ENCODE data around the gene HTRA3.
"Not testable (repeated sequence)": the region's sequence is repeated elsewhere in the genome, so short reads cannot be mapped to it uniquely, and the experiment has no call there.

HTRA3 gene

DNA sequence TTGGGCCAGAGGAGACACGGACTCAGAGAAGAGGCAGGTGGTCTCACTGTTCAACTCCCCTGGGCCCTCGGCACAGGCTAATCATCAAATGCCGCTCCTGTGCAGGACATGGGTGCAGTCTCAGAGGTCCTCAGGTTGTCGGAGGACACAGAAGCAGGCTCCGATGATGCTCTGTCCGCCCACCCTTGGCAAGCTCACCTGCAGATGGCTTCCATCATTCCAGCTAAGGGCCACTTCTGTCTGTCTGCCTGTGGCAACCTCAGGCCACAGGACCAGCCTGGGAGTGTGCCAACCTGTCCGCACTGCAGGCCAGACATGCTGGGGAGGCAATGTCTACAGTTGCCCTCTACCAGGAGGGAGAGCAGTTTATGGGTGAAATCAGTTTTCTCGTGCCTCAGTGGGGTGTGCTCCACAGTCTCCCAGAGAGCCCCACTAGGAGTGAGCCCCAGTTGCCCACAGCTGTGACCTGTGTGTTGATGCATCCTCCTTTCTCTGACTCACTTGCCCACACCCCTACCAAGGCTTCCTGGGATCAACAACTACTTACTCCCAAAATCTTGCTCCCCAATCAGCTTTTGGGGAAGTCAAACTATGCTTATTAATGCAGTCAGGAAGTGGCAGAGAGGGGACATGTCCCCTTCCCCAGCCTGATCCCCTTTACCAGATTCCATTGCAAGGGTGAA, 55.9 kb downstream of the HTRA3 start:
- DNase-seq (ENCODE audit: low read depth, low spot score) = no peak

DNA sequence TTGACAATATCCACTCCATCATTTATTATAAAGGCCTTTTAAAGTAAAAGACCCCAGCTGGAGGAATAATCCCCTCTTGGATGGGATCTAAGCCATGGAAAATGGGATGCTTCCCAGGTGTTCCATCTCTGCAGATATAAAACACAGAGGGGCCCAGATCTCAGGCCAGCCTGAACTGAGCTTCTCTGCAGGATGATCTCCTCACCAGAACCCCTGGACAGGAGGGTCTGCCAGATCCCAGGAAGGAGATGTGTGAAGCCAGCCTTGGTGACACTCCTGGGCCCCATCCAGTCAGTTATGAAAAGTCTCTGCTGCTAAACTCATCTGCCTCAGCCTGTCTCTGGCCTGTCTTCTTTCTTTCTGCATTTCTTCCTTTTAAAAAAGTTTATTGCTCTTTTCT, 56.7 kb downstream of the HTRA3 start:
- no peak for DNase-seq (ENCODE audit: low read depth, low spot score)

DNA sequence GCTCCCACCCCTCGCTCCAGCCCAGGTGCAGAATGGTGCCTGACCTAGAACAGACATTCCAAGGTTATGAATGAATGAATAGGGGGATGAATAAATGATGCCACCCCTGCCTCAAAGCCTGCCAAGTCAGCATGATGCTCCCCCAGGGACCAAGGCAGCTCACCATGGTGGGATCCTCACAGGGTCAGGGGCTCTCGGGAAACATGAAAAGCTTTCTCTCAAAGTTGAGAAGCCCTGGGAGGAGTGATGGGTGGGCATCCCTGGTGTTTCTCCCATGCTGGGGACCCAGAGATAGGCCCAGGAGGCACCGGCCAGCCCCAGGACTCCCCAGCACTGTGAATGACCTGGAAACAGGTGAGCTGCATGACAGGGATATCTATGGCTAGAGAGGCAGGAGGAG, 58.9 kb downstream of the HTRA3 start:
- DNase-seq (ENCODE audit: low read depth, low spot score) = no peak

DNA sequence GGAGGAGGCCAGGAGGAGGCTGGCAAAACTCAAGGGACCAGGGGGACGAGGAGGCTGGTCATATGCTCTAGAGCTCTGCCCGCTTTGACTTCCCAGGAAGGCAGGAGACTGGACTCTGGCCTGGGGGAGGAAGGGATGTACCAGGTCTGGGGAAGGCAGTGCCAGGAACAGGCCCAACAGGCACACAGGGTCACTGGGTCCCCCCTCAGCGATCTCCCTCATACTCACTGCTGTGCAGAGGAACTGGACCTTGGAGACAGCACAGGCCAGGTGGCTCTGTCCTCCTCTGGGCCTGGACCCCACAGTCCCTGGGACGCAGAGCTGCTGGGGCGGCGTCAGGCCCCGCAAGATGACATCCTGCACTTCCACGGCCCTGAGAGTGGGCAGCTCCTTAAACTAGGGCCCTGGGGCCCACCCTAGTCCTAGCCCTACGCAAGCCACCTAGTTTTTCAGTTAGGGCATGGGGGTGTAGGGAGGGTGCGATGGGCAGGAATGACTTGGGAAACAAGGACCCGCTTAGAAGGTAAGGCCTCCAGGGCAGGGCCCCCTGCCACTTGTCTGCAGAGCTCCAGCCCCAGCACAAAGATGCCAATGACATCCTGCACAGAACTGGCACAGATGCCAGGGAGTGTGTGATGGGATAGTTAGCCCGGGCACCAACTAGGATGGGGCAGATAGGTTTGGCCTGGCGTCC, 59.5 kb downstream of the HTRA3 start:
- no peak for DNase-seq (ENCODE audit: low read depth, low spot score)

DNA sequence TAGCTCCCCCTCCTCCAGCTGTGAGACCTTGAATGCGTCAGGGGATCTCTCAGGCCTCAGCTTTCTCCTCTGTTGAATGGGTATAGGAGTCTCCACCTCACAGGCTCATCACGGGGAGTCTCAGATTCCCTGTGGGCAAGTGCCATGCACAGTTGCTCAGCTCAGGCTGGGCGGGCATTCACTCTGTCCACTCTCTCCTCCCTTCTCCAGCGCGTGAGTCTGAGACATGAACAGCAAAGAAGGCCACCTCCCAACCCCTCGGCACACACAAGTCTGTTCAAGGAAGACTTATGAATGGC, 60.0 kb downstream of the HTRA3 start:
- DNase-seq (ENCODE audit: low read depth, low spot score) = no peak

DNA sequence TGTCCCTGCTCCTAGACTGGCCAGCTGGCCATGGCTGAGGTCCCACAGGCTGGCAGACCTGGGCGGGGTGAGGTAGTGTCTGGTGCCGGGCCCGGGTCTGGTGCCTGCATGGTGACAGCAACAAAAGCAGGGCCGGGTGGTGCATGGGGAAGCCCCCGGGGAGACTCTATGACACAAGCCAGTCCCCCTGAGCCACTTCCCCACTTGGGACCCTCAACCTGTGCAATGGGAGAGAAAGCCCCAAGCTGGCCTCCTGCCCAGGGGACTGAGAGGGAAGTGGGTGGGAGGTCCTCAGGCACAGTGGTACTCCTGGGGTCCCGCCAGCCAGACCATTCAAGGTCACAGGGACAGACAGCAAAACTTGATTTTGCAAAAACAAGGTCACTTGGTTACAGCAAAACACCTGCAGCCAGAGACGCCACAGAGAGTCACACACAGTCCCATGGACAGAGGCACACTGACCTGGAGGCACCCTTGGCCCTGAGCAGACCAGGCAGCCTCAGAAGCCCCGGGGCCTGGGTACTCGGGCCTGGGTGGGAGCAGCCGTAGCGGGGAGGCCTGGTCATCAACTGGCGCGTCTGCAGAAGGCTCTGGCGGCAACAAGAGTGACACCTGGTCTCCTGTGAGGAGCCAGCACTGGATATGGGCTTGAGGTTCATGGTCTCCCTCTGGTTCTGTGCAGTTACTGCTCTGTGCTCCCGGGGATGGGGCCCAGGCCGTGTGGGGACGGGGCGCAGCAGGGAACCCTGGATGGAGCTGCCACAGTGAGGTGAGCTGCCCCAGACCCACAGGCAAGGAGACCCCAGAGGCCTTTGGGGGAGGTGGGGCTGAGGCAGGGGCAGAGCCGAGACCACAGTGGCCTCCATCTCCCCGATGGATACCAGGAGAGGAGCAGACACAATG, 60.6 kb downstream of the HTRA3 start:
- DNase-seq (ENCODE audit: low read depth, low spot score) = no peak

DNA sequence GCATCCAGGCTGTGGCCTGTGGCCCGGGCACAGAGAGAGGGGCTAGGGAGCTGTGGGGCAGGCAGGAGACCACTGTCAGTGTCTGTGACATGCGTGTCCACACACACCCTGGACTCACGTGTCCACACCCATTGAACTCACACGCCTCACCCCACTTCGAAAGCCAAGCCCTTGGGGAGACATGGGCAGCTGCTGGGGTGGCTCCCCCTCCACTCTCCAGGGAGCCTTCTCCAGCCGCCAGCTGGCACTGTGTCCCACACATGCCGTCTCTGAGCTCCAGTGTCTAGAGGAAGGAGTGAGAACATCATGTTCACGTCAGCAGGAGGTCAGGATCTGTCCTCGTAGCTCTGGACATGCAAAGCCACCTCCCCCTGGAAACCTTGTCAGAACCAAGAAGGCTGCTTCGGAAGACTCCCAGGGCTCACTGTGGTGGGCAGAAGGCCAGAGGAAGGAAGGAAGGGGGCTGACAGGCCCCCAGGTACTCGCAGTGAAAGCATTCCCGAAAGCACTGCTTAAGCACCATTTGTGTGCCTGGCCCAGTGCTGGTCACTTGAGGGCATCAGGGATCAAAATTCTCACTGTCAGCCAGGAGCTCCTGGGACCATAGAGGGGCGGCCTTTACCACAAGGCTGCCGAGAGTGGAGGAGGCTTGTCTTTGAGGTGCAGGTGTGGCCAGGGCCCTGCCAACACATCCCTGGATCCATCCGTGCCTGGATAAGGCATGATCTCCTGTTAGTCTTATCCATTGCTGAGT, 61.4 kb downstream of the HTRA3 start:
- no peak for DNase-seq (ENCODE audit: low read depth, low spot score)

DNA sequence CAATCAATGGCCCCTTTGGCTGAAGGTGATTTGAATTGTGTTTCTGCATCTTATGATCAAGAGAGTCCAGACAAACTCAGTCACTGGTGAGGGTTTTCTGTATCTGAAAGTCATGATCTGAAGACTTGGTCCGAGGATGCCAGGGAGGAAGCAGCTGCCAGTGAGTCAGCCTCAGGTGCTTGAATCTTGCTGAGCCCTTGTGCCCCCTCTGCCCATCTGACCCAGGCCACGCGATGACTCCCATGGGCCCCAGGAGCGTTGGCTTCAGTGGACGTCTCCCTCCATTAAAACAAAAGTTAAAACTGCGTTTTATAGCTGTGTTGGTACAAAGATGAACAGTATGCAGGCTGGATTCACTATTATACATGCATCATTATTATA, 62.0 kb downstream of the HTRA3 start:
- no peak for DNase-seq (ENCODE audit: low read depth, low spot score)

DNA sequence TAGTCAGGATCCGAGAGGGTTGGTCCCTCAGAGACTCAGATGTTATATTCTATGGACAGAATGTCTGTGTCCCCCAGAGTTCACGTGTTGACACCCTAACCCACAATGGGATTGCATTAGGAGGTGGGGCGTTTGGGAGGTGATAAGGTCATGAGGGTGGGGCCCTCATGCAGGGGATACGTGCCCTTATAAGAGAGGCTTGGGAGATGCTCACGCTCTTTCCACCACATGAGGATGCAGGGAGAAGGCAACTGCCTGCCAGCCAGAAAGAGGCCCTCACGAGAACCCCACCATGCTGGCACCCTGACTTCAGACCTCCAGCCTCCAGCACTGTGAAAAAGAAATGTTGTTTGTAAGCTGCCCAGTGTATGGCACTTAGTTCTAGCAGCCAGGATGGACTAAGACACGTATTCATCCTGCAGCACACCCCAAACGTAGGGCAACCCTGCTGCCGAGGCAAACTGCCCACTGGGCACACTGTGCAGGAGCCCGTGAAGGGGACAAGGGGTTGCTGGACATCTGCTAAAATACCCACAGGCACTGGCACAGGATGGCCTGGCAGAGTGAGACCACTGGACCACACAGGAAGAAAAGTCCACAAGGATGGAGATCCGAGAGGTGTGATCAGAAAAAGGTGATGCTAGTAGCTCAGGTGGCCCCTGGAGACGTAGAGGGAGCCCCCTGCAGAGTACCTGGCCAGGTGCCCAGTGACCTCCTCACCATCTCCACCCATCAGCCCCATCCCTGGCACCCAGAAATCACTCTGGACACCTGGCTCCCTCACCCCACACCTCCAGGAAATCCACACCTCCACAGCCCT, 62.7 kb downstream of the HTRA3 start:
- DNase-seq (ENCODE audit: low read depth, low spot score) = no peak

DNA sequence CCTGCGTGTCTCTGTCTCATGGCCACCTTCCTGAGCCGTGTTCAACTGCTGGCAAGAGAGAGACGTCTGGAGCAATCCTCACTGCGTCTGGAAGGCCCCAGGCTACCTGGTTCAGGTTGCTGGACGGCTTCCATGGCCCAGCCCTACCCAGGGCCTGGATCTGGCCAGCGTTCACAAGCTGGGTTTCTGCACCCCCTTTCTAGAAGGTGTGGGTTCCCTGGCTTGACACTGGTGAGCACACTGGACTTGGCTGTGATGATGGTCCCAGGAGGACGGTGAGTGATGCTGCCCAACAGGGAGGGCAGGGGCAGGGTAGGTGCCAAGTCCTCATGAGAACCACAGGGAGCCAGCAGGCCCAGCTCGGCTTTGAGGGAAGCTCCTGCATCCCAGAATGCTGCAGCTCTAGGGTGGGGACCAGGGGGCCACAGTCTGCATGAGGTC, 63.4 kb downstream of the HTRA3 start:
- no peak for DNase-seq (ENCODE audit: low read depth, low spot score)

DNA sequence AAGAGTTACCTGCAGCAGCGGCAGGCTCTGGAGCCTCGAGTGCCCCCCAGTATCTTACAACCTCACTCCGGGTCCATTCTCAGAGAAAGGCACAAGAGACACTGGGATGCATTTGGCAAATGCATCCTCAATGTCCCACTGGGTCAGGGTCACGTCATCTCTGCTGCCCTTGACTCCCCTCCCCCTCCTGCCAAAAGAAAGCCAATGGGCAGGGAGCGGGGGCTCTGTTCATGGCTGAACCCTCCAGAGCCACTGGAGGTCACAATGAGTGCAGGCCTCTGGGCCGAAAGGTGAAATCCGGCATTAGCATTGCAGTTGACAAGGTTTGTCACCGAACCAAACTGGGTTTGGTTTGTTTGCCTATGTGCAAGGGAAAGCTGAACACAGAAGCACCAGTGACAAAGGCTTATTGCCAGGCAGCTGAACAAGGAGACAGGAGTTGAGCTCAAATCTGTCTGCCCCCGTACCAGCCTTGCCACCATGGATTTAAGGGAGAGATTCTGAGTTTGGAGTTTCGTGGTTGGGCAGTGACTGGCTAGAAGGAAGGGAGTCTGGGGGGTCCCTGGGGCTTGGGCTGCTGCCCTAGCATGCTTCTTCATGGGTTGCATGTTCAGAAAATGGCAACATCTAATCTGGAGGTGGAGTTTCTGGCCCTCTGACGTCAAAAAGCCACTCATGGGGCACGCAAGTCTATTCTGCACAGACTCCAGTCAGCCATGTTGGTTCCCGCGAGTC, 64.3 kb downstream of the HTRA3 start:
- no peak for DNase-seq (ENCODE audit: low read depth, low spot score)

DNA sequence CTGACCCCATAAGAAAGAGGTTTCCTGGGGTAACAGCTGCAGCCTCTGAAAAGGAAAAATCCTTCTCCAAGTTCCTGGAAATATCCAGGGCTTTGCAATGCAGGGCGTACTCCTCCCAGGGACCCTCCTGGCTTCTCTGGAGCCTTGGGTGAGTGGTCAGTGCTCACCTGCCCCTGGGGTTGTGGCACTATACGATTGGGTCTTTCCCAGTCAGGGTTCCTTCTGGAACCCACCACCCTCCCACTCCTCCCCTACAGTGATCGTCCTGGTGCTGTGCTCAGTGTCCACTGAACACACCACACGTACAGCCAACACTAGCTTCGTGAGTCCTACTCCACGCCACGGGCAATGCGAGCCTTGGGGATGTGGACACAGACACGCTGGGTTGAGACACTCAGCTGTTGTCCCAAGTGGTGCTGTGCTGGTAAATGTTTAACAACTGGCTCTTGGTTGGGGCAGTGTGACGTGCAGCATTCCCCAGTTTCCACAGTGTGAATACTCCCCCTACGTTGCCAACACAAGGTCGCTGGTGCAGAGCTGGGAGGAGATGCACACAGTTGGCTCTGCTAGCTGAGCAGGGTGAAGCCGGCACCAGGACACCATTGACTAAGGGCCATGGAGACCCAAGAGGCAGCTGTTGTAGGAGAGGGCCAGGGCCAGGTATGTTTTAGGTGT, 65.4 kb downstream of the HTRA3 start:
- DNase-seq (ENCODE audit: low read depth, low spot score) = no peak

DNA sequence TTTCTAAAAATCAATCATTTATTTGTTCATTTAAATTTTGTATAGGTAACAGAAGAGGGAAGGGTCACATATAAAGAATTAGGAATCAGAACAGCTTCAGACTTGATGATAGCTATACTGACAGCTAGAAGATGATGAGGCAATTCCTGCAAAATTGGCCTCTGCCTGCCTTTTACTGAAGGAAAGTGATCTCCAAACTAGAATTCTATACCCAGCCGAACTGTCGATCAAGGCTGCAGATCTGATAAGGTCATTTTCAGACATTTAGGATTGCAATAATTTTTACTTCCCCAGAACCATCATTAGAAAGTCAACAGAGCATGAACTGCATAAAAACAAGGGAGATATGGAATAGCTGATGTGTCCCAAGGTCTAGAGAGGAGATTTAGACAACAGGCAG, 66.3 kb downstream of the HTRA3 start:
- no peak for DNase-seq (ENCODE audit: low read depth, low spot score)

DNA sequence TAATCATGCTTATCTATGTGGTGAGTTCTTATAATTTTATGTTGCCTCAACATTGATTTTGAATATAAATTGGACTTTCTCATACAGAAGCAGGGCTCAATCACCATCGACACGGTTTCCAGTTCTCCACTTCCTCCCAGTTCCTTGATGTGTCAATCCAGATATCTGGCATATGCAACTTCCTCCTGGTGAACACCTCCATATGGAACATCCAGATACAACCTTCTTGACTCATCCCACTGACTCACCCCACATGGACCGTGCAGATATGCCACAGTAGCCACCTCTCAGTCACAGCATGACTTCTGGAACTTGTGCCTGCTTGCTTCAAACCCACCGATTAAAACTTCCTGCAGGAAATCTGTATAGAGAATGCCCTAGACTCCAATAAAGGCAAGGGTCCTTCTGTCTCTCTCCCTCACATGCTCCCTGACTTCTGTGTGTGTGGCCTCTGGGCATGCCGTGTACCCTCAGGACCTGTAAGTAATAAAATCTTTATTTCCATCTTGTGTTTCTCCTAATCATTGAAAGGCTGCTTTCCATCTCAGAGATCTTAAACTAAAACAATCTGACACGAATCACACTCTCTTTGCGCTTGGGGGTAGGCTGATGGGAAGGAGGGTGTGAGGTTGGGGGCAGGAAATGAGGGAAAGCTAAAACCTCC, 67.0 kb downstream of the HTRA3 start:
- DNase-seq (ENCODE audit: low read depth, low spot score) = no peak

DNA sequence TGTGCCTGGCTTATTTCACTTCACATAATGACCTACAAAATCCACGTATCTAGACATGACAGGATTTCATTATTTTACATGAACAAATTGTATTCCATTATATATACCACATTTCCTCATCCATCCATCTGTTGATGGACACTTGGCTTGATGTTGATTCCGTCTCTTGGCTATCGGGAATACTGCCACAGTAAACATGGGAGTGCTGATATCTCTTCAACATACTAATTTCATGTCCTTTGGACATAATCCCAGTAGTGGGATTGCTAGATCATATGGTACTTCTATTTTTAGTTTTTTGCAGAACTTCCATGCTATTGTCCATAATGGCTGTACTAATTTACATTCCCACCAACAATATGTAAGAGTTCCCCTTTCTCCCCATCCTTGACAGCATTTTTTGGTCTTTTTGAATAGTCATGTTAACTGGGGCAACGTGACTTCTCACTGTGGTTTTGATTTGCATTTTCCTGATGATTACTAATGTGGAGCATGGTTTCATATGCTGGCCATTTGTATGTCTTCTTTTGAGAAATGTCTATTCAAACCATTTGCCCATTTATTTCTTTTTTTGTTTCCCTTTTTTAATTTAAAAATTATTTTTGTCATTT, 68.9 kb downstream of the HTRA3 start:
- no peak for DNase-seq (ENCODE audit: low read depth, low spot score)

DNA sequence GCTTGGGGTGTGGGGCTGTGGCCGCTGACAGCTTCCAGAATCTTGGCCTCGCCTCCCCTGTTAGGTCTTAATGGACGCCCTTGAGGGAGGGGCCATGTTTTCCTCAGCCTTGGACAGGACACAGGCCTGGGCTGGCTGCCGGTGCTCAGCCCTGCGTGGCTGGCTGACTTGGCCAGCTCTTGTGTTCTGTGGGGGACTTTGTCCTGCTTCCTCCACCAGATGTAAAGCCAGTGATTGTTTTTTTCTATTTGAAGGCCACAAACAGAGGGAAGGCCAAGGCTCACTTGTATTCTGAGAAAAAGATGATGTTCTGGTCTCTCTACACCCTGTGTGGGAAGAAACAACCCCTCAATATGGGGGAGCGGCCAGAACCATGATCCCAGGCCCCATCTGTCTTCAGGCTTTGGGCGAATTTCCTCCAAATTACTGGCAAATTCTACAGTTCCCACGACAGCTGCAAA, 71.3 kb downstream of the HTRA3 start:
- DNase-seq (ENCODE audit: low read depth, low spot score) = no peak

DNA sequence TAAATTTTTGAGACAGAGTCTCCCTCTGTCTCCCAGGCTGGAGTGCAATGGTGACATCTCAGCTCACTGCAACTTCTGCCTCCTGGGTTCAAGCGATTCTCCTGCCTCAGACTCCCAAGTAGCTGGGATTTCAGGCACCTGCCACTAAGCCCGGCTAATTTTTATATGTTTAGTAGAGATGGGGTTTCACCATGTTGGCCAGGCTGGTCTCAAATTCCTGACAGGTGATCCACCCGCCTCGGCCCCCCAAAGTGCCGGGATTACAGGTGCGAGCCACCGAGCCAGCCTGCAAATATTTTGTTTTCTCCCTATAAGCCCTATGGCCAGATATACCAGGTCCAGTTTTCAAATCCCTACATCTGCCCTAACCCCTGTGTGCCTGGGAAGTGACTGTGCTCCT, 71.7 kb downstream of the HTRA3 start:
- not testable (repeated sequence) for DNase-seq (ENCODE audit: low read depth, low spot score)

DNA sequence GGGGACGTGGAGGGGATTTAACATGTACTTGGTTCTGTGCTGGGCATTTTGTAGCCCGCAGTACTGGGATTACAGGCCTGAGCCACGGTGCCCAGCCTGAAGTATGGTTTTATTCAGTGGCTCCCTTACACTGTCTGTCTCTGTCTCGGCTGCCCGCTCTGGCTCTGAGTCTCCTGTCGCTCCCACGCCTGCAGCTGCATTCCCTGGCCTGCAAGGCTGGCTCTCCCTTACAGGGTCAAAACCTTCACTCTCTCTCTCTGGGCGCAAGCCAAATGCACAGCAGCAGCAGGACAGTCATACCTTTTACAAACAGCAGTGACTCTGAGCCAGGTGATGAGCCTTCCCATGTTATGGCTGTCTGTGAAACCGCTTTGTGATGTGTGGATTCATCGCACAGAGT, 72.1 kb downstream of the HTRA3 start:
- DNase-seq (ENCODE audit: low read depth, low spot score) = no peak

Measured in brain pericyte (primary cell).